ENCODE measurements around the gene PAK2.
"Not testable (repeated sequence)": the region's sequence is repeated elsewhere in the genome, so short reads cannot be mapped to it uniquely, and the experiment has no call there.

Gene PAK2

GRCh38 chr3:196739671-196740480 is at the start of gene PAK2:
Gene PAK2 (plus strand): TSS chr3:196739857. CDS start chr3:196782647, 42,790 bp downstream.
- DNase-seq = peak; percentile 62 to 96 (median 88)

GRCh38 chr3:196689941-196690660 is 49.6 kb upstream of the PAK2 start:
- no peak for DNase-seq

GRCh38 chr3:196691386-196691785 is 48.3 kb upstream of the PAK2 start:
- DNase-seq = no peak

DNA sequence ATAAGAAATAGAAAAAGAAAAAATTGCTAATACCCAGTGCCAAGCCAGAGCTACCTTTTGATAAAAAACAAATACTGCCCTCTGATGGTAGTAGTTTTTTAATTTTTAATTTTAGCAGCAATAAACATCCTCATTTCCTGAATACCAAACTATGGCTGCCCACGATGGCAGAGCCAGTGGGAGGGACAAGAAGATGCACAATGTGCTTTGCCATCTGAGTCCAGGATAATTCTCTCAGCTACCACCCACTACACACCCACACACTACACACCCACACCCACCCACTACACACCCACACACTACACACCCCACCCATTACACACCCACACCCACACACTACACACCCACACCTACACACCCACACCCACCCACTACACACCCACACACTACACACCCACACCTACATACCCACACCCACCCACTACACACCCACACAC is 45.4 kb upstream of the PAK2 start:
- peak in 1 of 56 donors; percentile 58 for DNase-seq

- peak in 1 of 56 donors; percentile 74 for DNase-seq
Measured at GRCh38 chr3:196694941-196695848, 44.5 kb upstream of the PAK2 start.

- DNase-seq = no peak
Measured at GRCh38 chr3:196695849-196696226, 43.8 kb upstream of the PAK2 start.

DNA sequence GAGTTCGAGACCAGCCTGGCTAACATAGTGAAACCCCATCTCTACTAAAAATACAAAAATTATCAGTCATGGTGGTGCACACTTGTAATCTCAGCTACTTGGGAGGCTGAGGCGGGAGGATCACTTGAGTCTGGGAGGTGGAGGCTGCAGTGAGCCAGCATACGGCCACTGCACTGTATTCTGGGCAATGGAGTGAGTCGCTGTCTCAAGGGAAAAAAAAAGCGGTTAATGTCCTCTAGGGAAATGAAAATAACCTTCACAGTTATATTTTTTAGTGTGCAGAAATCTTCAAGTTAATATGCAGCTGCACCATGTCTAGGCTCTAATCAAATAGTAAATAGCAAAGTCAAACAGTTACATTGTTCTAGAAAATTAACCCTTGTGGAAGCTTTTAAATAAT is 42.4 kb upstream of the PAK2 start:
- DNase-seq = no peak

DNA sequence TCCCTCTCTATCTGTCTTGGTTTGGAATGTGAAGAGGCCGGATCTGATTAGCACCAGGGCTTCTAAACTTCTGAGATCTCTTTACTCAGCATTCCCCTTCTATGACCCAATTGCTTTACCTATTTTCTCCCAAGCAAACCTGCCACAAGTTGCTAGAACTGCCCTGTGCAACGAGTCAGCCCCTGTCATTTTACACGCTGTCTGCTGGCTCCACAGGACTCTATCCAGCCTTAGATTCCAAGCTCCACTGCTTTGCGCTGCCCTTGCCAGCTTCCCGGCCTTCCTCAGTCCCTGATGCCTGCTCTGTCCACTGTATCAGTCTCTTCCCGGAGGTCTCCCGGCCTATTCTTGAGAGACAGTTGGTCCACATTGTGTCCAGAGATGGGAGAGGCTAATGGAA is 39.9 kb upstream of the PAK2 start:
- no peak for DNase-seq

- no peak for DNase-seq
Measured at GRCh38 chr3:196700801-196701200, 38.9 kb upstream of the PAK2 start.

DNA sequence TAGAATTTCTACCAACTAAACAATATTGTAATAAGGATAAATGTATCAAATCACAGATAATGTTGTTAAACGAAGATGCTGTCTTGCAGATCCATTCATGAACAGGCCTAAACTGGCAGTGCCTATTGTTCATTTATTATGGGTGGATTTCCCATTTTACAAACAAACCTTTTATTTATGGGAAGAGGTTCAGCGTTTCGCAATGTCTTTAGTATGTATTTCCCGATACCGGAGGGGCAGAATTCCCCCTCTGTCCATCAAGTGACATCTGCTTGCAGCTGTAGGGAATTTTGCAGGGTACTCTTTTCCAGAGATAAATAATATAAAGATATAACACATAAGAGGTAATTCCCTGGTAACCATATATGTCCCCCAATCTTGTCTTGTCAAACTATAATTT is 33.3 kb upstream of the PAK2 start:
- DNase-seq = no peak

DNA sequence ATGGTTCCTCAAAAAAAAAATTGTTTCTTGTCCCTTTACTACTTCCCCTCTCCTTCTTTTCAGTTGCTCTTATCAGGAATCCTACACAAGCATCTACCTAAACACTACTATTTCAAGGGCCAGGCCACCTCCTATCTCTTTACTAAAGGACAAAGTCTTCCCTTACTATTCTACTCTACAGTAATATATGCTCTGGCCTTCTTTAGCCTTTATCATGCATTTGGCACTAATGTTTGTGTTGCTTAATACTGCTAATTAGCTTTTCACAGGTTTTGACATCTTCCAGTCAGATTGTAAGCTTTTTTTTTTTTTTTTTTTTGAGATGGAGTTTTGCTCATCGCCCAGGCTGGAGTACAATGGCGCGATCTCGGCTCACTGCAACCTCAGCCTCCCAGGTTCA is 32.9 kb upstream of the PAK2 start:
- DNase-seq = no peak

GRCh38 chr3:196707566-196707965 is 32.1 kb upstream of the PAK2 start:
- DNase-seq = no peak

GRCh38 chr3:196708467-196708866 is 31.2 kb upstream of the PAK2 start:
- no peak for DNase-seq

- peak; percentile 36 to 92 (median 80) for DNase-seq
Measured at GRCh38 chr3:196711838-196712513, 27.7 kb upstream of the PAK2 start, which contains the start of the genes CEP19 and PIGX. Gene CEP19 (minus strand): TSS chr3:196712250. CDS start chr3:196708657, 3,593 bp downstream. Gene PIGX (plus strand): TSS chr3:196712377.

DNA sequence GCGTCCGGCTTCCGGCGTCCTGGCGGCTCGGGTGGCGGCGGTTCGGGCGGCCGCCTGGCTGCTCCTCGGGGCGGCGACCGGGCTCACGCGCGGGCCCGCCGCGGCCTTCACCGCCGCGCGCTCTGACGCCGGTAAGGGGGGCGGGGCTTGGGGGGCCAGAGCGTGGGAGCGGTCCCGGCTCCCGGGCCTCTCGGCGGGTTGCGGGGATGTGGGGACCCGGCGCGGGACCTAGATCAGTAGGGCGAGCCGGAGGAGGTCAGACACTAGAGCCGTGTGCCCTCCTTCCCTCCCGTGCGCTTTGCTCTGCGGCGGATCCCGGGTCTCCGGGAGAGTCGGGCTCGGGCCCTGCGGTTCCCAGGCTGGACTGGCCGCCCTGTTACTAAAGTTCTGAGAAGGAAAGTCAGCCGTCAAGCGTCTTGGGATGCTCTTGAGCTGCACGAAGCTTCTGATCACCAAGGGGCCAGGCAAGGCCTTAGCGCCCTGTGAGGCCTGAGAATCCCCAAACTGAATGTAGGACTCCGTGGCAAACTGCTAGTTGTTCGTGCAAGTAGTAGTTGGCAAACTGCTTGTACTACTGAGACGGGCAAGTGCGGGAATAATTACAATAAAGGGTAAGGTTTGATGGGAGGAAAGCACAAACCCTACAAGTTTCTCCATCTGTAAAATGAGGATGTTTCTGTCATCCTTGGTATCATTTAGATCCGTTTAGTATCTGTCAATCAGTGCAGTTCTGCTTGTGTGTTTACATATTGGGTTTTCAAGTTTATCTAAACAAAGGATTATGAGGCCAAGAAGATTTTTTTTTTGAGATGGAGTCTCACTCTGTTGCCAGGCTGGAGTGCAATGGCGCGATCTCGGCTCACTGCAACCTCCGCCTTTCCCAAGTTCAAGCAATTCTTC is 26.9 kb upstream of the PAK2 start:
- peak in 39 of 56 donors; percentile 21 to 90 (median 69) for DNase-seq

GRCh38 chr3:196717162-196717561 is 22.5 kb upstream of the PAK2 start:
- not testable (repeated sequence) for DNase-seq

GRCh38 chr3:196721097-196721496 is 18.6 kb upstream of the PAK2 start:
- DNase-seq = no peak

- DNase-seq = no peak
Measured at GRCh38 chr3:196726788-196727675, 12.6 kb upstream of the PAK2 start.

GRCh38 chr3:196735751-196736150 is 3.9 kb upstream of the PAK2 start:
- no peak for DNase-seq

All from amygdala (tissue), 56 donors.